HepG2 (cell line): Measurements from ENCODE around the gene ZNF586. TPM values are rescaled to one million over a fixed set of nuclear protein-coding genes. Genes with fewer than 3 reads are reported as not detected.

Experiments used
- ATAC-seq: fragments of 200-7000 bp; cut with Tn5 transposase; 3 replicates; pipeline ENCODE4 v1.9.1; 2020; ENCODE audit warnings: mild to moderate bottlenecking, moderate library complexity
- BruUV-seq: library from RNA; stranded (reverse); fragments of 400-500 nt; replicated peaks from 2 replicates; lab custom pipeline; 2021; lab: Mats Ljungman, UMichigan
- CTCF ChIA-PET: fragments of 300-600 bp; formaldehyde crosslinking; extraction: SDS; loops from one replicate; lab custom pipeline; 2021; ENCODE audit warnings: low total read pairs, inconsistent platforms, low intra/inter-chr PET ratio; lab: Yijun Ruan, JAX
- POLR2A ChIA-PET: fragments of 350-600 bp; sonication (Branson Sonifier 250); formaldehyde crosslinking; loops from one replicate; lab custom pipeline; 2020; ENCODE audit warnings: antibody characterized with exemption, inconsistent platforms; lab: Yijun Ruan, JAX
- DNase-seq: peaks from one replicate; pipeline ENCODE4 v3.0.0-alpha.2; 2015; ENCODE audit warnings: low spot score
- FAIRE-seq: peaks from 3 replicates; lab custom pipeline; 2011; peaks lifted over from hg19 to GRCh38; lab: Jason Lieb, UNC
- H2AFZ ChIP-seq: one replicate; pipeline ENCODE4 v1.6.1; 2011; ENCODE audit warnings: low read length, inconsistent platforms
- H3K27ac ChIP-seq: fragments of 300-600 bp; 3 replicates; pipeline ENCODE4 v1.8.0; 2011; ENCODE audit warnings: mixed run types, mild to moderate bottlenecking, mixed read lengths, low read length, inconsistent platforms; ENCODE audit not compliant: insufficient read depth; ENCODE audit errors: extremely low read length
- H3K27me3 ChIP-seq, 2 experiments: fragments of 200-600 bp in 1 of 2; 2 replicates in 1 of 2; 3 replicates in 1 of 2; pipeline versions ENCODE4 v1.6.0 to v1.8.0; 2011; ENCODE audit warnings: low read length in 2 of 2, mild to moderate bottlenecking in 2 of 2, moderate library complexity in 2 of 2, inconsistent platforms in 1 of 2; ENCODE audit not compliant: insufficient read depth in 2 of 2, control insufficient read depth in 1 of 2
- H3K36me3 ChIP-seq, 2 experiments: fragments of 200-600 bp in 1 of 2; replicated peaks in 1 of 2; 2 replicates in 1 of 2; 3 replicates in 1 of 2; pipeline versions ENCODE4 v1.5.1 to v1.8.0; 2011; ENCODE audit warnings: low read length in 2 of 2, inconsistent platforms in 1 of 2; ENCODE audit not compliant: insufficient read depth in 2 of 2, control insufficient read depth in 1 of 2
- H3K4me1 ChIP-seq: 2 replicates; pipeline ENCODE4 v1.5.1; 2012; ENCODE audit warnings: low read length, inconsistent platforms; ENCODE audit not compliant: insufficient read depth
- H3K4me2 ChIP-seq: 2 replicates; pipeline ENCODE4 v1.6.0; 2011; ENCODE audit warnings: low read depth, low read length, inconsistent platforms
- H3K4me3 ChIP-seq, 3 experiments: fragments of 200-600 bp in 1 of 3; sonication (generic), shearing (Covaris generic) in 1 of 3; replicated peaks in 1 of 3; 2 replicates each; pipeline ENCODE4 v1.5.1; 2011 to 2016; ENCODE audit warnings: low read length in 3 of 3, inconsistent platforms in 2 of 3, low read depth in 2 of 3, mild to moderate bottlenecking in 2 of 3, control low read depth in 1 of 3, mixed read lengths in 1 of 3; ENCODE audit not compliant: insufficient read depth in 1 of 3
- H3K79me2 ChIP-seq: one replicate; pipeline ENCODE4 v1.6.1; 2011; ENCODE audit warnings: low read length, inconsistent platforms; ENCODE audit not compliant: insufficient read depth
- H3K9ac ChIP-seq: 2 replicates; pipeline ENCODE4 v1.6.0; 2011; ENCODE audit warnings: mild to moderate bottlenecking, low read depth, low read length, inconsistent platforms; ENCODE audit not compliant: insufficient read depth
- H3K9me3 ChIP-seq: 2 replicates; pipeline ENCODE4 v1.5.1; 2012; ENCODE audit warnings: mild to moderate bottlenecking, low read length
- H4K20me1 ChIP-seq: 2 replicates; pipeline ENCODE4 v1.6.0; 2011; ENCODE audit warnings: inconsistent platforms, mild to moderate bottlenecking, low read length, moderate library complexity; ENCODE audit not compliant: insufficient read depth
- BCL6 ChIP-seq: IDR thresholded peaks from 2 replicates; pipeline ENCODE4 v1.6.1; 2016; ENCODE audit warnings: missing genetic modification reagents, missing compliant biosample characterization
- CHD4 ChIP-seq: fragments of 200-600 bp; sonication (generic); IDR thresholded peaks from 2 replicates; pipeline ENCODE4 v1.7.0; 2017; ENCODE audit warnings: mild to moderate bottlenecking, low read length, borderline replicate concordance
- FOXA1 ChIP-seq, 2 experiments: fragments of 450-650 bp in 1 of 2; sonication (generic) in 1 of 2; formaldehyde crosslinking in 1 of 2; IDR thresholded peaks; 2 replicates each; pipeline versions ENCODE4 v1.4.0 to v1.6.1; 2016 to 2020; ENCODE audit warnings: missing genetic modification reagents in 1 of 2
- NFE2L2 ChIP-seq: fragments of 150-350 bp; IDR thresholded peaks from 2 replicates; pipeline ENCODE4 v1.6.1; 2014; ENCODE audit warnings: low read length
- NR2F6 ChIP-seq, 2 experiments: IDR thresholded peaks; 2 replicates each; pipeline ENCODE4 v1.6.1; 2016; ENCODE audit warnings: antibody characterized with exemption in 1 of 2, mild to moderate bottlenecking in 1 of 2
- STAT5B ChIP-seq: sonication (generic); formaldehyde crosslinking; IDR thresholded peaks from 2 replicates; pipeline ENCODE4 v1.4.0; 2020; ENCODE audit warnings: missing genetic modification reagents
- TBX2 ChIP-seq: sonication (generic); formaldehyde crosslinking; IDR thresholded peaks from 2 replicates; pipeline ENCODE4 v1.5.0; 2020; ENCODE audit warnings: missing genetic modification reagents, mild to moderate bottlenecking, borderline replicate concordance
- ZNF160 ChIP-seq: sonication (generic); formaldehyde crosslinking; IDR thresholded peaks from 2 replicates; pipeline ENCODE4 v1.8.0; 2022; ENCODE audit warnings: mild to moderate bottlenecking, inconsistent platforms, missing genetic modification reagents
- ZNF432 ChIP-seq: sonication (generic); formaldehyde crosslinking; IDR thresholded peaks from 2 replicates; pipeline ENCODE4 v1.5.0; 2020; ENCODE audit warnings: missing genetic modification reagents, mild to moderate bottlenecking, borderline replicate concordance
- ZNF496 ChIP-seq: sonication (generic); formaldehyde crosslinking; IDR thresholded peaks from 2 replicates; pipeline ENCODE4 v1.8.1; 2023; ENCODE audit warnings: mild to moderate bottlenecking, moderate library complexity, missing genetic modification reagents; ENCODE audit not compliant: insufficient replicate concordance
- ZNF878 ChIP-seq: sonication (generic); formaldehyde crosslinking; IDR thresholded peaks from 2 replicates; pipeline ENCODE4 v1.8.1; 2023; ENCODE audit warnings: mild to moderate bottlenecking, missing genetic modification reagents, moderate library complexity
- WGBS: methylation state at CpG from one replicate; pipeline ENCODE4 v1.1.6; 2017; ENCODE audit warnings: low lambda C conversion rate; 5-methylcytosine and 5-hydroxymethylcytosine counted together
- in situ Hi-C: cut with HindIII; loops from 2 replicates; pipeline ENCODE4 v1.10.0; 2017; ENCODE audit warnings: low pct_unique_long_range_greater_than_20kb; ENCODE audit not compliant: extremely low pct_ligation_motif_present
- intact Hi-C: fragments of 100-400 bp; cut with micrococcal nuclease; formaldehyde crosslinking; loops from one replicate; pipeline ENCODE4 v1.10.0; 2022; ENCODE audit not compliant: unreplicated experiment
- polyA plus RNA-seq, 8 experiments: library from polyadenylated mRNA; depleted of rRNA in 3 of 8; stranded (reverse) in 7 of 8; unstranded in 1 of 8; fragments of >200 nt; fragmentation: Illumina TruSeq in 4 of 8; extraction: Trizol in 4 of 8; gene quantifications; 2 replicates each; pipeline versions ENCODE4 v1.2.1 to v1.2.3, GENCODE V29; 2011 to 2016; ENCODE audit warnings: low read depth in 4 of 8, missing spikeins in 1 of 8, mixed read lengths in 1 of 8; ENCODE audit not compliant: insufficient read depth in 1 of 8
- total RNA-seq, 5 experiments: library from RNA; depleted of rRNA; stranded (reverse); fragments of >200 nt; fragmentation: Illumina TruSeq; extraction: Trizol; gene quantifications; 2 replicates each; pipeline ENCODE4 v1.2.3, GENCODE V29; 2016; ENCODE audit warnings: low read depth in 1 of 5
- TF ChIP-seq, protein P1 (sequence below): sonication (generic); formaldehyde crosslinking; IDR thresholded peaks from 2 replicates; pipeline ENCODE4 v1.5.0; 2020; ENCODE audit warnings: mild to moderate bottlenecking, missing genetic modification reagents
- TF ChIP-seq, protein P2 (sequence below), 2 experiments: IDR thresholded peaks; 2 replicates each; pipeline ENCODE4 v1.6.1; 2011 to 2012; ENCODE audit warnings: low read length in 2 of 2, borderline replicate concordance in 1 of 2, low read depth in 1 of 2, mild to moderate bottlenecking in 1 of 2, moderate library complexity in 1 of 2
- TF ChIP-seq, protein P3 (sequence below): sonication (generic); formaldehyde crosslinking; IDR thresholded peaks from 2 replicates; pipeline ENCODE4 v1.4.0; 2020; ENCODE audit warnings: missing genetic modification reagents, borderline replicate concordance

ZNF586 gene
- total and polyA plus RNA-seq, 2 of the 13 experiments (the other 11 are each of a cell fraction or from before 2014, with no cell fraction given): 0.50 to 3.4 TPM

DNA sequence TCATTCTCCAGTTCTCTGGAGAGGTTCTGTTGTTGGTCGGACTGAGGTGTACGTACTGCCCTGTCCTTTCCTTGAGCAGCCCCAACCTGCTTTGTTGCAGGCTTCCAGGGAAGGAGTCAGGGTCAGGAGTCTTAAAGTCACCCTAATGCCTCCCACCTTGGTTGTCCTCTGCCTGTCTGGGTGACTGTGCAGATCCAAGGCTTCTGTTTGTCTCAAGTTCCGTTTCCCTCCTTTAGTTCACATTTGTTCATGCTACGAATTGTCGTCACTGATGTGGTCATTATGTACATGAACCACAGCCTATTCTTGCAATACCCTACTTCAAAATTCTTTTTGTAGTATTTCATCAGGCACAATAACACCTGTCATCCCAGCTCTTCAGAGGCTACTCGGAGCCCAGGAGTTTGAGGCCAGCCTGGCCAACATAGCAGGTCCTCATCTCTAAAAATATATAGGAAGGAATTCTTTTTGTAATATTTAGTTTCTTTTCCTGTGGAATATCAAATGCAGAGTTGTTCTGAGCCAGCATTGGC lies 7.4 kb downstream of the ZNF586 start:
- H2AFZ ChIP-seq: no peak overlapping the region
- ChIA-PET POLR2A (no interaction called here), CTCF (no interaction called here)
- H3K4me3 ChIP-seq: no peak overlapping the region
- no peaks in the 10 kb centered on the region for H3K9me3 ChIP-seq
- H3K79me2 ChIP-seq: no peaks in the 10 kb centered on the region
- H3K36me3 ChIP-seq: peaks cover 4 to 35% of the 10 kb centered on the region in 2 experiments
- H3K27me3 ChIP-seq: no peaks in the 10 kb centered on the region
- H3K9ac ChIP-seq: no peak overlapping the region
- in situ Hi-C loops: no loop called here
- no peak overlapping the region for H3K4me2 ChIP-seq
- no TSS peak for BruUV-seq
- no peak for DNase-seq
- 90% methylated on average over 6 of the region's 6 CpGs for WGBS
- FAIRE-seq: no peak
- no peak overlapping the region for H3K27ac ChIP-seq
- no peak for ATAC-seq
- H4K20me1 ChIP-seq: no peaks in the 10 kb centered on the region
- H3K4me1 ChIP-seq: peaks cover 7% of the 10 kb centered on the region; the same call in 1 of the 2 replicates
- intact Hi-C loops: no loop called here
- no peak for TF ChIP-seq ZNF878 (CRISPR knock-in tag)
- no peak for TF ChIP-seq STAT5B (CRISPR knock-in tag)
- no peak for TF ChIP-seq BCL6 (CRISPR knock-in tag)
- TF ChIP-seq, protein P1, sequence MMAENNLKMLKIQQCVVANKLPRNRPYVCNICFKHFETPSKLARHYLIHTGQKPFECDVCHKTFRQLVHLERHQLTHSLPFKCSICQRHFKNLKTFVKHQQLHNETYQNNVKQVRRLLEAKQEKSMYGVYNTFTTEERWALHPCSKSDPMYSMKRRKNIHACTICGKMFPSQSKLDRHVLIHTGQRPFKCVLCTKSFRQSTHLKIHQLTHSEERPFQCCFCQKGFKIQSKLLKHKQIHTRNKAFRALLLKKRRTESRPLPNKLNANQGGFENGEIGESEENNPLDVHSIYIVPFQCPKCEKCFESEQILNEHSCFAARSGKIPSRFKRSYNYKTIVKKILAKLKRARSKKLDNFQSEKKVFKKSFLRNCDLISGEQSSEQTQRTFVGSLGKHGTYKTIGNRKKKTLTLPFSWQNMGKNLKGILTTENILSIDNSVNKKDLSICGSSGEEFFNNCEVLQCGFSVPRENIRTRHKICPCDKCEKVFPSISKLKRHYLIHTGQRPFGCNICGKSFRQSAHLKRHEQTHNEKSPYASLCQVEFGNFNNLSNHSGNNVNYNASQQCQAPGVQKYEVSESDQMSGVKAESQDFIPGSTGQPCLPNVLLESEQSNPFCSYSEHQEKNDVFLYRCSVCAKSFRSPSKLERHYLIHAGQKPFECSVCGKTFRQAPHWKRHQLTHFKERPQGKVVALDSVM (CRISPR knock-in tag): no peak
- no peak for TF ChIP-seq ZNF432 (CRISPR knock-in tag)
- no peak for TF ChIP-seq ZNF160 (CRISPR knock-in tag)
- no peak for TF ChIP-seq NFE2L2
- TF ChIP-seq, protein P2, sequence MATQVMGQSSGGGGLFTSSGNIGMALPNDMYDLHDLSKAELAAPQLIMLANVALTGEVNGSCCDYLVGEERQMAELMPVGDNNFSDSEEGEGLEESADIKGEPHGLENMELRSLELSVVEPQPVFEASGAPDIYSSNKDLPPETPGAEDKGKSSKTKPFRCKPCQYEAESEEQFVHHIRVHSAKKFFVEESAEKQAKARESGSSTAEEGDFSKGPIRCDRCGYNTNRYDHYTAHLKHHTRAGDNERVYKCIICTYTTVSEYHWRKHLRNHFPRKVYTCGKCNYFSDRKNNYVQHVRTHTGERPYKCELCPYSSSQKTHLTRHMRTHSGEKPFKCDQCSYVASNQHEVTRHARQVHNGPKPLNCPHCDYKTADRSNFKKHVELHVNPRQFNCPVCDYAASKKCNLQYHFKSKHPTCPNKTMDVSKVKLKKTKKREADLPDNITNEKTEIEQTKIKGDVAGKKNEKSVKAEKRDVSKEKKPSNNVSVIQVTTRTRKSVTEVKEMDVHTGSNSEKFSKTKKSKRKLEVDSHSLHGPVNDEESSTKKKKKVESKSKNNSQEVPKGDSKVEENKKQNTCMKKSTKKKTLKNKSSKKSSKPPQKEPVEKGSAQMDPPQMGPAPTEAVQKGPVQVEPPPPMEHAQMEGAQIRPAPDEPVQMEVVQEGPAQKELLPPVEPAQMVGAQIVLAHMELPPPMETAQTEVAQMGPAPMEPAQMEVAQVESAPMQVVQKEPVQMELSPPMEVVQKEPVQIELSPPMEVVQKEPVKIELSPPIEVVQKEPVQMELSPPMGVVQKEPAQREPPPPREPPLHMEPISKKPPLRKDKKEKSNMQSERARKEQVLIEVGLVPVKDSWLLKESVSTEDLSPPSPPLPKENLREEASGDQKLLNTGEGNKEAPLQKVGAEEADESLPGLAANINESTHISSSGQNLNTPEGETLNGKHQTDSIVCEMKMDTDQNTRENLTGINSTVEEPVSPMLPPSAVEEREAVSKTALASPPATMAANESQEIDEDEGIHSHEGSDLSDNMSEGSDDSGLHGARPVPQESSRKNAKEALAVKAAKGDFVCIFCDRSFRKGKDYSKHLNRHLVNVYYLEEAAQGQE (IDR thresholded peaks at IDR 0.05; ENCODE audit: borderline replicate concordance in 1 of 2, low read depth in 1 of 2, low read length in 2 of 2): no peak
- TF ChIP-seq, protein P3, sequence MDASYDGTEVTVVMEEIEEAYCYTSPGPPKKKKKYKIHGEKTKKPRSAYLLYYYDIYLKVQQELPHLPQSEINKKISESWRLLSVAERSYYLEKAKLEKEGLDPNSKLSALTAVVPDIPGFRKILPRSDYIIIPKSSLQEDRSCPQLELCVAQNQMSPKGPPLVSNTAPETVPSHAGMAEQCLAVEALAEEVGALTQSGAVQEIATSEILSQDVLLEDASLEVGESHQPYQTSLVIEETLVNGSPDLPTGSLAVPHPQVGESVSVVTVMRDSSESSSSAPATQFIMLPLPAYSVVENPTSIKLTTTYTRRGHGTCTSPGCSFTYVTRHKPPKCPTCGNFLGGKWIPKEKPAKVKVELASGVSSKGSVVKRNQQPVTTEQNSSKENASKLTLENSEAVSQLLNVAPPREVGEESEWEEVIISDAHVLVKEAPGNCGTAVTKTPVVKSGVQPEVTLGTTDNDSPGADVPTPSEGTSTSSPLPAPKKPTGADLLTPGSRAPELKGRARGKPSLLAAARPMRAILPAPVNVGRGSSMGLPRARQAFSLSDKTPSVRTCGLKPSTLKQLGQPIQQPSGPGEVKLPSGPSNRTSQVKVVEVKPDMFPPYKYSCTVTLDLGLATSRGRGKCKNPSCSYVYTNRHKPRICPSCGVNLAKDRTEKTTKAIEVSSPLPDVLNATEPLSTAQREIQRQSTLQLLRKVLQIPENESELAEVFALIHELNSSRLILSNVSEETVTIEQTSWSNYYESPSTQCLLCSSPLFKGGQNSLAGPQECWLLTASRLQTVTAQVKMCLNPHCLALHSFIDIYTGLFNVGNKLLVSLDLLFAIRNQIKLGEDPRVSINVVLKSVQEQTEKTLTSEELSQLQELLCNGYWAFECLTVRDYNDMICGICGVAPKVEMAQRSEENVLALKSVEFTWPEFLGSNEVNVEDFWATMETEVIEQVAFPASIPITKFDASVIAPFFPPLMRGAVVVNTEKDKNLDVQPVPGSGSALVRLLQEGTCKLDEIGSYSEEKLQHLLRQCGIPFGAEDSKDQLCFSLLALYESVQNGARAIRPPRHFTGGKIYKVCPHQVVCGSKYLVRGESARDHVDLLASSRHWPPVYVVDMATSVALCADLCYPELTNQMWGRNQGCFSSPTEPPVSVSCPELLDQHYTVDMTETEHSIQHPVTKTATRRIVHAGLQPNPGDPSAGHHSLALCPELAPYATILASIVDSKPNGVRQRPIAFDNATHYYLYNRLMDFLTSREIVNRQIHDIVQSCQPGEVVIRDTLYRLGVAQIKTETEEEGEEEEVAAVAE: no peak
- no peak for TF ChIP-seq CHD4
- no peak for TF ChIP-seq ZNF496 (CRISPR knock-in tag)
- no peak for TF ChIP-seq TBX2 (CRISPR knock-in tag)
- TF ChIP-seq FOXA1 (IDR thresholded peaks at IDR 0.05): no peak
- no peak for TF ChIP-seq FOXA1 (CRISPR knock-in tag; IDR thresholded peaks at IDR 0.05)
- TF ChIP-seq NR2F6 (IDR thresholded peaks at IDR 0.05): no peak
- no peak for TF ChIP-seq NR2F6 (CRISPR knock-in tag; IDR thresholded peaks at IDR 0.05)
